Ramos (cell line): ENCODE results near the gene AFF4.

Experiments
- in situ Hi-C: fragments of 300-500 bp; cut with MboI; formaldehyde crosslinking; loops from one replicate; pipeline ENCODE4 v1.14.3; 2022; ENCODE audit warnings: low sequenced_read_pairs; ENCODE audit not compliant: unreplicated experiment

The AFF4 gene

GRCh38 chr5:132831095-132831860 lies 132.2 kb downstream of the AFF4 start:
- in situ Hi-C loops: no loop called here

GRCh38 chr5:132830436-132831094 lies 132.9 kb downstream of the AFF4 start, which contains the start of gene SHROOM1:
TSS of gene SHROOM1 (minus strand) at chr5:132830647. CDS start at chr5:132826140, 4,507 bp downstream.
- in situ Hi-C loops: no loop called here

- in situ Hi-C loops: loop anchor here (10.0 kb wide), 2 partner anchors 175 to 445 kb away; partner anchors contain the start of gene IL13
Measured at GRCh38 chr5:132829742-132830435, 133.5 kb downstream of the AFF4 start.

DNA sequence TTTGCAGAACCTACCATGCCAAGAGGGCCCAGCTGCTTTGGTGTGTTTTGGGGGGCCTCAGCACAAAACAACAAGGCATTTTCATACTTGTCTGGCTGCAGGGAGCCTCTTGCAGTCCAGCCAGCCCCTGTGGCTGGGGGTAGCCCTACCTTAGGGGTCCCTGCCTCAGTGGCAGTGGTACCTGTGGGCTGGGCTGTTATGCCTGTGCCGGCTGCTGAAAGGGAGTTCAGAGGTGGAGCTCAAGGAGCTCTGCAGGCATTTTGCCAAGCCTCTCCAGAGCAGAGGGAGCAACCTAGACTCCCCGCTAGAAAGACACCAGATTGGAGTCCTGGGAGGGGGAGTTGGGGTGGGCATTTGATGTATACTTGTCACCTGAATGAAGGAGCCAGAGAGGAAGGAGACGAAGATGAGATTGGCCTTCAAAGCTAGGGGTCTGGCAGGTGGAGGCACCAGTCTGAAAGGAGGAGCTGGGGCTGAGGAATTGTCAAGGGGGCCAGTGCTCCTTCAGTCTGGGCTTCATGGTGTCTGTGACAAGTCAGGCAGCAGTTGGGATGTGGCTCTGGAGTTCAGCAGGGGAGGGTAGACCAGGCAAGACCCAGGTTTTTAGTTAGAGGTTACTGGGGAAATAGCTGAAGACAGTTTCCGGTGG lies 134.5 kb downstream of the AFF4 start:
- in situ Hi-C loops: loop anchor here (10.0 kb wide), 2 partner anchors 174 to 444 kb away; partner anchors contain the start of gene IL13

- in situ Hi-C loops: loop anchor here (10.0 kb wide), 2 partner anchors 173 to 443 kb away; partner anchors contain the start of gene IL13
Measured at GRCh38 chr5:132827943-132828673, 135.3 kb downstream of the AFF4 start.

GRCh38 chr5:132826424-132827082 lies 136.9 kb downstream of the AFF4 start:
- in situ Hi-C loops: loop anchor here (10.0 kb wide), 2 partner anchors 172 to 442 kb away; partner anchors contain the start of gene IL13

GRCh38 chr5:132825834-132826391 lies 137.5 kb downstream of the AFF4 start:
- in situ Hi-C loops: loop anchor here (10.0 kb wide), 2 partner anchors 171 to 441 kb away; partner anchors contain the start of gene IL13
